Suppressor macrophage treated with lipopolysaccharide for 1 hour (primary cell): ENCODE data around the gene LCMT1.

ENCODE experiments used
- DNase-seq, 3 donors: peaks; one replicate each; pipeline ENCODE4 v3.0.0-alpha.2; 2020 to 2022

Gene LCMT1

DNA sequence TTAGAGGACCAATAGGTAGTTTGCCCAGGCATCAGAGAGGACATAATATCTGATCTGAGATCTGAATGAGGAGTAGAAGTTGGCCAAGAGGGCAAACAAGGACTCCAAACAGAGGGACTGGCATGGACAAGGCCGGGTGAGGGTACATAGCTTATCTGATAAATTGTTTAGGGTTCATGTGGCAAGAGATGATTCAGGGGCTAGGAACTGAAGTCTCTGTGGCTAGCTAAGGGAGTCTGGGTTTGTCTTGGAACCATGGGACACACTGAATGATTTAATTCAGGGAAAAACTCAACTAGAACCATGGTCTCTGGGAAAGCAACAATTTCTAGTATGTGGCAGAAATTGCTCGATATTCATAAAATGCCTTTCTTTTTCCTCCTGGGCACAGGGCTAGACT lies 101.1 kb downstream of the LCMT1 start:
- DNase-seq: no peak

- no peak for DNase-seq
These were observed 102.3 kb downstream of the LCMT1 start for GRCh38 chr16:25213709-25214397.

DNA sequence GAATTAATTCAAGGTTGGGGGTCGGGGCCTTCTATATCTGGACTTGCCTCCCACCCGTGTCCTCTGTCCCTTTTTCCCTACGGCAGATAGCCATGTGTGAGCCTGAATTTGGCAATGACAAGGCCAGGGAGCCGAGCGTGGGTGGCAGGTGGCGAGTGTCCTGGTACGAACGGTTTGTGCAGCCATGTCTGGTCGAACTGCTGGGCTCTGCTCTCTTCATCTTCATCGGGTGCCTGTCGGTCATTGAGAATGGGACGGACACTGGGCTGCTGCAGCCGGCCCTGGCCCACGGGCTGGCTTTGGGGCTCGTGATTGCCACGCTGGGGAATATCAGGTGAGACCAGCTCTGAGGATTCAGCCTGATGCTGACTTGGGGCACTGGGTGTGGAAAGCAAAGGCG lies 105.6 kb downstream of the LCMT1 start:
- no peak for DNase-seq

DNA sequence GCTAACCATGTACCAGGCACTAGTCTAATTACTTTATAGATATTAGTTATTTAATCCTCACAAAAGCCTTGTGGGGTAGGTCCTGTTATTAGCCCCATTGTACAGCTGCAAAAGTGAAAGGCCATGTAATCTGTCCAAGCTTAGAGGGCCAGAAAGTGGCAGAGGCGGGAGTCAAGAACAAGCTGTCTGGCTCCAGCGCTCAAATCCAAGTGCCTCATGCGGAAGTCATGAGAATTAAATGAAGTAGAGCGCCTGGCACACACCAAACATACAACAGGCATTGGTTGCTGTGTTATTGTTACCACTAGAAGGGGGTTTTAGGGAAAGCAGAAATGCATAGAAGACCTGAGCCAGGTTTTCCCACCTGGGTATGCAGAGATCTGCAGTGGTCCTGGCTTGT lies 106.4 kb downstream of the LCMT1 start:
- DNase-seq: no peak

GRCh38 chr16:25219070-25219737 lies 107.7 kb downstream of the LCMT1 start:
- DNase-seq: no peak

- no peak for DNase-seq
These were observed 111.4 kb downstream of the LCMT1 start for GRCh38 chr16:25222959-25223358.

GRCh38 chr16:25223964-25224363 lies 112.4 kb downstream of the LCMT1 start:
- DNase-seq: no peak

- DNase-seq: no peak
These were observed 113.3 kb downstream of the LCMT1 start for GRCh38 chr16:25224731-25225319.
